Measurements from ENCODE around the gene DAP. TPM values are rescaled to one million over a fixed set of nuclear protein-coding genes. Genes with fewer than 3 reads are reported as not detected.

The DAP gene
- total and polyA plus RNA-seq, 10 of the 15 experiments (the other 5 are each of a cell fraction or from before 2014, with no cell fraction given): 12.9 to 130 (median 49.9) TPM

DNA sequence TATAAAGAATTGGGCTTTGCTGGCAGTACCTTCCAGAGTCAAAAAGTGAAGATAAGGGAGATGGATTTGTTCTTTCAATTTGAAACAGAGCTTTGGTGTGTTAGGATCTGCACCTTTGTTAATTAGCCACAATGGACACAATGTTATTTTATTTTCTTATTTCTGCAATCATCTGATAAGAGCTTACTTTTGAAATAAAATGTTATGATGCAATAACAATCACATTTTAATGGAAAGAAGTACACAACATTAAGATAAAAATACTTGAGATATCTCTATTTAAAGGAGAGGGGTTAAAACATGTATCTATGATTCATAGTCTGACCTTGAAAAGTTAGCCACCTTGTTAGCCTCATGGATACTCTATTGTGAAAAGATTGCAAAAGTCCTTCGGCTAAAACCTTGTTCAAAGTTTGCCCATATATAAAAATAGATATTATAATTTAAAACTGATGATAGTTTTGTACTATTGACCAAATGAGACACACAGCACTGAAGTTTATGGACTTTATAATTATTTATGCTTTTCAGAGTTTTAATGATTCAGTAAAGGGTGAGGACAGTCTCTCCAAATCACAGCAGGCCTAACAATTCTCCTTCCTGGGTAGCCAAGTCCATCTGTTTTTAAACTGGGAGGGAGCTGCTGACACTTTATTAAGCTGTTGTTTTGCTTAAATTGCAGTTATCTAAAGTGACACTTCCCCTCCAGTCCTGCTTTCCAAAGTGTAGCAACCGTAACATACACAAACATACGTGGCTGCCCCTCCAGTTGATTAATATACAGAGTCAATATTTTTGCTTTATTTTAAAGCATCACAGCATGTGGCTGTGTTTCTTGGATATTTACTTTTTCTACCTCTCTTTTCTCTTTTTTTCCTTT is 47.6 kb upstream of the DAP start (continued):
- TF ChIP-seq, protein P1, sequence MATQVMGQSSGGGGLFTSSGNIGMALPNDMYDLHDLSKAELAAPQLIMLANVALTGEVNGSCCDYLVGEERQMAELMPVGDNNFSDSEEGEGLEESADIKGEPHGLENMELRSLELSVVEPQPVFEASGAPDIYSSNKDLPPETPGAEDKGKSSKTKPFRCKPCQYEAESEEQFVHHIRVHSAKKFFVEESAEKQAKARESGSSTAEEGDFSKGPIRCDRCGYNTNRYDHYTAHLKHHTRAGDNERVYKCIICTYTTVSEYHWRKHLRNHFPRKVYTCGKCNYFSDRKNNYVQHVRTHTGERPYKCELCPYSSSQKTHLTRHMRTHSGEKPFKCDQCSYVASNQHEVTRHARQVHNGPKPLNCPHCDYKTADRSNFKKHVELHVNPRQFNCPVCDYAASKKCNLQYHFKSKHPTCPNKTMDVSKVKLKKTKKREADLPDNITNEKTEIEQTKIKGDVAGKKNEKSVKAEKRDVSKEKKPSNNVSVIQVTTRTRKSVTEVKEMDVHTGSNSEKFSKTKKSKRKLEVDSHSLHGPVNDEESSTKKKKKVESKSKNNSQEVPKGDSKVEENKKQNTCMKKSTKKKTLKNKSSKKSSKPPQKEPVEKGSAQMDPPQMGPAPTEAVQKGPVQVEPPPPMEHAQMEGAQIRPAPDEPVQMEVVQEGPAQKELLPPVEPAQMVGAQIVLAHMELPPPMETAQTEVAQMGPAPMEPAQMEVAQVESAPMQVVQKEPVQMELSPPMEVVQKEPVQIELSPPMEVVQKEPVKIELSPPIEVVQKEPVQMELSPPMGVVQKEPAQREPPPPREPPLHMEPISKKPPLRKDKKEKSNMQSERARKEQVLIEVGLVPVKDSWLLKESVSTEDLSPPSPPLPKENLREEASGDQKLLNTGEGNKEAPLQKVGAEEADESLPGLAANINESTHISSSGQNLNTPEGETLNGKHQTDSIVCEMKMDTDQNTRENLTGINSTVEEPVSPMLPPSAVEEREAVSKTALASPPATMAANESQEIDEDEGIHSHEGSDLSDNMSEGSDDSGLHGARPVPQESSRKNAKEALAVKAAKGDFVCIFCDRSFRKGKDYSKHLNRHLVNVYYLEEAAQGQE (IDR thresholded peaks at IDR 0.05; ENCODE audit: low read depth, low read length): no peak
- TF ChIP-seq POU2F2 (IDR thresholded peaks at IDR 0.05; ENCODE audit: borderline replicate concordance, low read depth, low read length) (no peak), POLR2A (IDR thresholded peaks at IDR 0.05; ENCODE audit: low read depth, low read length) (no peak), MTA3 (IDR thresholded peaks at IDR 0.05; ENCODE audit: borderline replicate concordance, low read length) (no peak), SMAD1 (IDR thresholded peaks at IDR 0.05; ENCODE audit: low read depth, partially characterized antibody) (no peak), KDM1A (IDR thresholded peaks at IDR 0.05; ENCODE audit: borderline replicate concordance) (no peak), ZNF217 (IDR thresholded peaks at IDR 0.05) (no peak), YY1 (IDR thresholded peaks at IDR 0.05; ENCODE audit: low read depth, low read length) (no peak), BRCA1 (IDR thresholded peaks at IDR 0.05; ENCODE audit: low read depth, low read length) (no peak)
- TF ChIP-seq, protein P2, sequence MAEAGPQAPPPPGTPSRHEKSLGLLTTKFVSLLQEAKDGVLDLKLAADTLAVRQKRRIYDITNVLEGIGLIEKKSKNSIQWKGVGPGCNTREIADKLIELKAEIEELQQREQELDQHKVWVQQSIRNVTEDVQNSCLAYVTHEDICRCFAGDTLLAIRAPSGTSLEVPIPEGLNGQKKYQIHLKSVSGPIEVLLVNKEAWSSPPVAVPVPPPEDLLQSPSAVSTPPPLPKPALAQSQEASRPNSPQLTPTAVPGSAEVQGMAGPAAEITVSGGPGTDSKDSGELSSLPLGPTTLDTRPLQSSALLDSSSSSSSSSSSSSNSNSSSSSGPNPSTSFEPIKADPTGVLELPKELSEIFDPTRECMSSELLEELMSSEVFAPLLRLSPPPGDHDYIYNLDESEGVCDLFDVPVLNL (IDR thresholded peaks at IDR 0.05; ENCODE audit: low read depth, low read length): no peak
- TF ChIP-seq, protein P3, sequence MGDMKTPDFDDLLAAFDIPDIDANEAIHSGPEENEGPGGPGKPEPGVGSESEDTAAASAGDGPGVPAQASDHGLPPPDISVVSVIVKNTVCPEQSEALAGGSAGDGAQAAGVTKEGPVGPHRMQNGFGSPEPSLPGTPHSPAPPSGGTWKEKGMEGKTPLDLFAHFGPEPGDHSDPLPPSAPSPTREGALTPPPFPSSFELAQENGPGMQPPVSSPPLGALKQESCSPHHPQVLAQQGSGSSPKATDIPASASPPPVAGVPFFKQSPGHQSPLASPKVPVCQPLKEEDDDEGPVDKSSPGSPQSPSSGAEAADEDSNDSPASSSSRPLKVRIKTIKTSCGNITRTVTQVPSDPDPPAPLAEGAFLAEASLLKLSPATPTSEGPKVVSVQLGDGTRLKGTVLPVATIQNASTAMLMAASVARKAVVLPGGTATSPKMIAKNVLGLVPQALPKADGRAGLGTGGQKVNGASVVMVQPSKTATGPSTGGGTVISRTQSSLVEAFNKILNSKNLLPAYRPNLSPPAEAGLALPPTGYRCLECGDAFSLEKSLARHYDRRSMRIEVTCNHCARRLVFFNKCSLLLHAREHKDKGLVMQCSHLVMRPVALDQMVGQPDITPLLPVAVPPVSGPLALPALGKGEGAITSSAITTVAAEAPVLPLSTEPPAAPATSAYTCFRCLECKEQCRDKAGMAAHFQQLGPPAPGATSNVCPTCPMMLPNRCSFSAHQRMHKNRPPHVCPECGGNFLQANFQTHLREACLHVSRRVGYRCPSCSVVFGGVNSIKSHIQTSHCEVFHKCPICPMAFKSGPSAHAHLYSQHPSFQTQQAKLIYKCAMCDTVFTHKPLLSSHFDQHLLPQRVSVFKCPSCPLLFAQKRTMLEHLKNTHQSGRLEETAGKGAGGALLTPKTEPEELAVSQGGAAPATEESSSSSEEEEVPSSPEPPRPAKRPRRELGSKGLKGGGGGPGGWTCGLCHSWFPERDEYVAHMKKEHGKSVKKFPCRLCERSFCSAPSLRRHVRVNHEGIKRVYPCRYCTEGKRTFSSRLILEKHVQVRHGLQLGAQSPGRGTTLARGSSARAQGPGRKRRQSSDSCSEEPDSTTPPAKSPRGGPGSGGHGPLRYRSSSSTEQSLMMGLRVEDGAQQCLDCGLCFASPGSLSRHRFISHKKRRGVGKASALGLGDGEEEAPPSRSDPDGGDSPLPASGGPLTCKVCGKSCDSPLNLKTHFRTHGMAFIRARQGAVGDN (IDR thresholded peaks at IDR 0.05): no peak
- TF ChIP-seq, protein P4, sequence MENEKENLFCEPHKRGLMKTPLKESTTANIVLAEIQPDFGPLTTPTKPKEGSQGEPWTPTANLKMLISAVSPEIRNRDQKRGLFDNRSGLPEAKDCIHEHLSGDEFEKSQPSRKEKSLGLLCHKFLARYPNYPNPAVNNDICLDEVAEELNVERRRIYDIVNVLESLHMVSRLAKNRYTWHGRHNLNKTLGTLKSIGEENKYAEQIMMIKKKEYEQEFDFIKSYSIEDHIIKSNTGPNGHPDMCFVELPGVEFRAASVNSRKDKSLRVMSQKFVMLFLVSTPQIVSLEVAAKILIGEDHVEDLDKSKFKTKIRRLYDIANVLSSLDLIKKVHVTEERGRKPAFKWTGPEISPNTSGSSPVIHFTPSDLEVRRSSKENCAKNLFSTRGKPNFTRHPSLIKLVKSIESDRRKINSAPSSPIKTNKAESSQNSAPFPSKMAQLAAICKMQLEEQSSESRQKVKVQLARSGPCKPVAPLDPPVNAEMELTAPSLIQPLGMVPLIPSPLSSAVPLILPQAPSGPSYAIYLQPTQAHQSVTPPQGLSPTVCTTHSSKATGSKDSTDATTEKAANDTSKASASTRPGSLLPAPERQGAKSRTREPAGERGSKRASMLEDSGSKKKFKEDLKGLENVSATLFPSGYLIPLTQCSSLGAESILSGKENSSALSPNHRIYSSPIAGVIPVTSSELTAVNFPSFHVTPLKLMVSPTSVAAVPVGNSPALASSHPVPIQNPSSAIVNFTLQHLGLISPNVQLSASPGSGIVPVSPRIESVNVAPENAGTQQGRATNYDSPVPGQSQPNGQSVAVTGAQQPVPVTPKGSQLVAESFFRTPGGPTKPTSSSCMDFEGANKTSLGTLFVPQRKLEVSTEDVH (IDR thresholded peaks at IDR 0.05; ENCODE audit: low read depth, partially characterized antibody): no peak

Data from GM12878 (cell line).